Stimulated activated CD4-positive, alpha-beta T cell treated with anti-CD3 and anti-CD28 coated beads, Interleukin-15, amount 100 ng/mL, for 48 hours (primary cell): ENCODE results near the gene MTRF1.
"Not testable (repeated sequence)": the region's sequence is repeated elsewhere in the genome, so short reads cannot be mapped to it uniquely, and the experiment has no call there.

Source experiments
- DNase-seq, 2 donors: peaks; one replicate each; pipeline ENCODE4 v3.0.0-alpha.2; 2020; ENCODE audit warnings: low read depth in 2 of 2

Gene MTRF1

DNA sequence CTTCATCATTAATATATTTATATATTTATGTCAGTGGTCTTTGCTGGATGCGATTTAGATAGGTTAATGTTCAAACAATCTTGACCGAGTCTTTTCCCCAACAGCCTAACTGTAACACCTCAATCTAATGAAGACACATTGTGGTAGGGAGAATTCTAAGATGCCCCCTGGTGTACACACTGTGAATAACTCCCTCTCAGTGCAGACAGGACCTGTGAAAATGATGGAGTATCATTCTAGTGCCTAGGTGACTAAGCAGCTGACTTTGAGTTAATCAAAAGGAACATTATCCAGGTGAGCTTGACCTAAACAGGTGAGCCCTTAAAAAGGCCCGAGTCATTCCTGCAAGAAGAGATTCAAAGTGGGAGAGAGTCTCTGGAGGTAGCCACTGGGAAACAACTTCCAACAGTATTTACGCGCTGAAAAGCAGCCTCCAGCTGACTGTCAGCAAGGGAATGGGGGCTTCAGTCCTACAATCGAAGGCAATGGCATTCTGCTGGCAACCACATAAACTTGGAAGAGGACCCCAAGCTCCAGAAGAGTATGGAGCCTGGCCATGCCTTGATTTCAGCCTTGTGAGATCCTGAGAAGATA, 41.0 kb downstream of the MTRF1 start:
- DNase-seq = peak; percentile 10 to 42

DNA sequence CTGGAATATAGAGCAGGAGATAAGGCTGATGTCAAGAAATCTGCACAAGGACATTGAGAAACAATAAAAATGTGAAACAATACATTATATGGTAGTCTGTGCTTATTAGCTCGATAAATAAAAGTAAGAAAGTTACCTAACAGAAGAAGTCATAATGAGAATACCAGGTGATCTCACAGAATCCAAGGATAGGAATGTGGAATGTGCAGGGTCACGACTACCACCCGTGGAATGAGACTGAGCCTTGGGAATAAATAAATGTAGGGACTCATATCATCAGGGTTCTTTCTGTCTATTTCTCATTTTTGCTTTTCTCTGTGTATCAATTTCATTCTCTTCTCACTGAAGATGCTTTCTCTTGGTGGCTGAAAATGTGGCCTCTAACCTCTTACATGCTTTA, 43.0 kb downstream of the MTRF1 start:
- no peak for DNase-seq

- DNase-seq = no peak
Measured at GRCh38 chr13:41216160-41216559, 47.2 kb downstream of the MTRF1 start.

GRCh38 chr13:41213919-41214318, 49.5 kb downstream of the MTRF1 start:
- no peak for DNase-seq

DNA sequence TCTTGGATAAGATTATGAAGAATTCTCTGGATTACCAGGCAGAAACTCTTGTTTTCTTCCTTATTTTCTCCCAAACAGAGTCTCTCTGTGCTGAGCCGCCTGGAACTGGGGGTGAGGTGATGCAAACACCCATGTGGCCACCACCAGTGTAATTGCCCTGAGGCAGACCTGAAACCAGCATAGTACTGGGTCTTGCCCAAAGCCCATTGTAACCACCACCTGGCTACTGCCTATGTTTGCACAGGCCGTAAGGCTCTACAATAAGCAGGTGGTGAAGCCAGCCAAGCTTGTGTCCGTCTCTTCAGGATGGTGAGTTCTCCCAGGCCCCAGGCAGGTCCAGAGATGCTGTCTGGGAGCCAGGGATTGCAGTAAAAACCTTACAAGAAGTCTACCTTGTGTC, 50.1 kb downstream of the MTRF1 start:
- DNase-seq = no peak

DNA sequence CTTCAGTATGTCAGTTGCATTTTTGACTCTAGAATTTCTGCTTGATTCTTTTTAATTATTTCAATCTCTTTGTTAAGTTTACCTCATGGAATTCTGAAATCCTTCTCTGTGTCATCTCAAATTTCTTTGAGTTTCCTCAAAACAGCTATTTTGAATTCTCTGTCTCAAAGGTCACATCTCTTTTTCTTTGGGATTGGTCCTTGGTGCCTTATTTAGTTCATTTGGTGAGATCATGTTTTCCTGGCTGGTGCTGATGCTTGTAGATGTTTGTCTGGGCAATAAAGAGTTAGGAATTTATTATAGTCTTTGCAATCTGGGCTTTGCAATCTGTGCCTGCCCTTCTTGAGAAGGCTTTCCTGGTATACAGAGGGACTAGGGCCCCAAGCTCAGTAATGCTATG, 50.5 kb downstream of the MTRF1 start:
- DNase-seq = no peak

- no peak for DNase-seq
Measured at GRCh38 chr13:41211062-41211461, 52.3 kb downstream of the MTRF1 start.

- no peak for DNase-seq
Measured at GRCh38 chr13:41206467-41206866, 56.9 kb downstream of the MTRF1 start.

DNA sequence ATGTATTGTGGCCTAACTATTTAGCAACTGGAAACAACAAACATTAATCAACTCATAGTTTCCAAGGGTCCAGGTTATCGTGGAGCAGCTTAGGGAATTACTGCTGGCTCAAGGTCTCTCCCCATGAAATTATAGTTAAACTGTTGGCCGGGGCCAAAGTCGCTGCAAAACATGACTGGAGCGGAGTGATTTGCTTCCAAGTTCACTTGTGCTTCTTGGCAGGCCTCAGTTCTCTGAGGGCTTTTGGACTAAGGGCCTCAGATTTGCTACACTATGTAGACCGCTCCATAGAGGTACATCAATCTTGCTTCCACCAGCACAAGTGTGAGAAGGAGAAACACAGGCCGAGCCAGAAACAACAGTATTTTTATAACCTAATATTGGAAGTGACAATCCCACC, 59.6 kb downstream of the MTRF1 start:
- no peak for DNase-seq

GRCh38 chr13:41200126-41200525, 63.2 kb downstream of the MTRF1 start:
- no peak for DNase-seq

GRCh38 chr13:41199526-41199925, 63.9 kb downstream of the MTRF1 start:
- no peak for DNase-seq

GRCh38 chr13:41199079-41199478, 64.3 kb downstream of the MTRF1 start:
- no peak for DNase-seq

GRCh38 chr13:41196620-41197019, 66.8 kb downstream of the MTRF1 start:
- DNase-seq = no peak

- DNase-seq = no peak
Measured at GRCh38 chr13:41196011-41196410, 67.4 kb downstream of the MTRF1 start.

- peak; percentile 92 for DNase-seq
Measured at GRCh38 chr13:41193919-41194824, 69.2 kb downstream of the MTRF1 start, which contains the start of gene KBTBD7. KBTBD7 (minus strand) TSS chr13:41194569; CDS start chr13:41194257, 312 bp downstream.

DNA sequence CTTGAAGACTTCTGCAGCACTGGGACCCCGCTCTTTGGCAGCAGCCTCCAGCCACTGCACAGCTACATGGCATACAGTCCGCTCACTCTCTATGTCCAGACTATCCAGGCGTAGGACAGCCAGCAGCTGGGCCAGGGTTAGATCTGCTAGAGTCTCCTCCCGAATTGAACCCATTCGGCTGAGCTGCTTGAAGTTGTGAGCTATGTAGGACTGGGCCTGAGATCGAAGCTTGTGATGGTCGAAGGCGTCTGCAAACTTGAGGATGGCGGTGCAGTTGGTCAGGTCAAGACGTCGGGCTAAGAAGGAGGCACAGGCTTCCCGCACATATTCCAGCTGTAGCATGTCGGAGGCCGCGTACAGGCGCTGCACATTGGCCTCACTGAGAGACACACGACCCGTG, 69.9 kb downstream of the MTRF1 start:
- DNase-seq = no peak

GRCh38 chr13:41188584-41188983, 74.8 kb downstream of the MTRF1 start:
- no peak for DNase-seq

GRCh38 chr13:41186481-41186880, 76.9 kb downstream of the MTRF1 start:
- DNase-seq = no peak

DNA sequence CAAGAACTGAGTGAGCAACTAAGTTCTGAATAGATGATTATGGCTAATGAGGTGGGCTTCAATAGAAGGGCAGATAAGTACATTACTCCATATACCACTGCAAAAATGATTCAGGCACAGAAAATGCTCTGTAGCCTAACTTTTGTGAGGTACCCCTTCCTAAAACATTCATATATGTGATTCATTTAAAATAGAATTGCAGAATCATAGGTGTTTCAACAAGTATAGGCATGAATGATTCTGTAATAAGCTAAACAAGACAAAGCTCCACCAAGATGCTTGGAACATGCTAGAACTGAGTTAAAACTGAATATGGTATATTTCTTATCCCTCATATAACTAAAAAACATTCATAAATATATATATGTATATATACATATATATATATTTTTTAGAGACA, 81.1 kb downstream of the MTRF1 start:
- DNase-seq = no peak

DNA sequence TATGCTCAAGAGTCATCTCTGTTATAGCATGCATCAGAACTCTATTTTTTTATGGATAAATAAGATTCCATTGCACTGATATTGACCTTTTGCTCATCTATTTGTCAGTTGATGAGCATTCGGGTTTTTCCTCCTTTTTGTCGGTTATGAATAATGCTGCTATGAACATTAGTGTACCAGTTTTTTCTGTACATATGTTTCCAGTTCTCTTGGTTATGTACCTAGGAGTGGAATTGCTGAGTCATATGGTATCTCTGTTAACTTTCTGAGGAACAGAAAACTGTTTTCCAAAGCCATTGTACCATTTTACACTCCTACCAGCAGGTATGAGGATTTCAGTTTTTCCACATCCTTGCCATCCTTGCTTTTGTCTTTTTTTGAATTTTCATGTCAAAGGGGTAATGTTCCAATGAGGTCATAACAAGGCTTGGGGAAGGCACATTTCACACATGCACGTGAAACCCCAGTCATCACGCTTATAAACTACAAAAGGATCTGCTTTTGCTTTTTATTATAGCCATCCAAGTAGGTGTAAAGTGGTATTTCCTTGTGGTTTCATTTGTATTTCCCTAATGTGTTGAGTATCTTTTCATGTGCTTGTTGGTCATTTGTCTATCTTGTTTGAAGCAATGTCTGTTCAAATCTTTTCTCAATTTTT, 83.7 kb downstream of the MTRF1 start:
- no peak for DNase-seq

- DNase-seq = no peak
Measured at GRCh38 chr13:41178040-41178439, 85.3 kb downstream of the MTRF1 start.

GRCh38 chr13:41177616-41178015, 85.8 kb downstream of the MTRF1 start:
- DNase-seq = no peak

- not testable (repeated sequence) for DNase-seq
Measured at GRCh38 chr13:41175576-41175975, 87.8 kb downstream of the MTRF1 start.
